Measurements from ENCODE around the gene KDELR1. TPM values are rescaled to one million over a fixed set of nuclear protein-coding genes. Genes with fewer than 3 reads are reported as not detected.
"Not testable (repeated sequence)": the region's sequence is repeated elsewhere in the genome, so short reads cannot be mapped to it uniquely, and the experiment has no call there.

Gene KDELR1
- total and polyA plus RNA-seq, 8 donors = 159 to 187 (median 165) TPM

- Histone ChIP-seq H3K27ac (no peak overlapping the region), H3K4me1 (peaks cover 0 to 6% of the 10 kb centered on the region in 2 donors), H3K27me3 (no peaks in the 10 kb centered on the region), H3K4me3 (no peak overlapping the region), H3K9me3 (no peaks in the 10 kb centered on the region), H3K36me3 (peaks cover 0 to 53% of the 10 kb centered on the region in 2 donors)
- TF ChIP-seq, protein P1, sequence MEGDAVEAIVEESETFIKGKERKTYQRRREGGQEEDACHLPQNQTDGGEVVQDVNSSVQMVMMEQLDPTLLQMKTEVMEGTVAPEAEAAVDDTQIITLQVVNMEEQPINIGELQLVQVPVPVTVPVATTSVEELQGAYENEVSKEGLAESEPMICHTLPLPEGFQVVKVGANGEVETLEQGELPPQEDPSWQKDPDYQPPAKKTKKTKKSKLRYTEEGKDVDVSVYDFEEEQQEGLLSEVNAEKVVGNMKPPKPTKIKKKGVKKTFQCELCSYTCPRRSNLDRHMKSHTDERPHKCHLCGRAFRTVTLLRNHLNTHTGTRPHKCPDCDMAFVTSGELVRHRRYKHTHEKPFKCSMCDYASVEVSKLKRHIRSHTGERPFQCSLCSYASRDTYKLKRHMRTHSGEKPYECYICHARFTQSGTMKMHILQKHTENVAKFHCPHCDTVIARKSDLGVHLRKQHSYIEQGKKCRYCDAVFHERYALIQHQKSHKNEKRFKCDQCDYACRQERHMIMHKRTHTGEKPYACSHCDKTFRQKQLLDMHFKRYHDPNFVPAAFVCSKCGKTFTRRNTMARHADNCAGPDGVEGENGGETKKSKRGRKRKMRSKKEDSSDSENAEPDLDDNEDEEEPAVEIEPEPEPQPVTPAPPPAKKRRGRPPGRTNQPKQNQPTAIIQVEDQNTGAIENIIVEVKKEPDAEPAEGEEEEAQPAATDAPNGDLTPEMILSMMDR (IDR thresholded peaks at IDR 0.05) = no peak
- ATAC-seq (no peak), DNase-seq (no peak)
- intact Hi-C loops (cut with DNase I) = no loop called here
Observed at GRCh38 chr19:48381178-48381950, 10.0 kb downstream of the KDELR1 start.

- Histone ChIP-seq H3K9me3 (no peaks in the 10 kb centered on the region), H3K27ac (no peak overlapping the region), H3K4me3 (no peak overlapping the region), H3K36me3 (peaks cover 0 to 30% of the 10 kb centered on the region in 2 donors), H3K27me3 (no peaks in the 10 kb centered on the region), H3K4me1 (peaks cover 0 to 6% of the 10 kb centered on the region in 2 donors)
- no peak for ATAC-seq
- intact Hi-C loops (cut with DNase I) = no loop called here
- no peak for DNase-seq
- TF ChIP-seq, protein P1 (IDR thresholded peaks at IDR 0.05) = no peak
Observed at GRCh38 chr19:48379058-48379457, 12.3 kb downstream of the KDELR1 start.

GRCh38 chr19:48378194-48378570 is 13.2 kb downstream of the KDELR1 start:
- H3K36me3 ChIP-seq = peaks cover 0 to 21% of the 10 kb centered on the region in 2 donors
- peaks cover 0 to 6% of the 10 kb centered on the region in 2 donors for H3K4me1 ChIP-seq
- no peaks in the 10 kb centered on the region for H3K9me3 ChIP-seq
- no peaks in the 10 kb centered on the region for H3K27me3 ChIP-seq
- no peak overlapping the region for H3K27ac ChIP-seq
- intact Hi-C loops (cut with DNase I) = no loop called here
- DNase-seq (no peak), ATAC-seq (no peak)
- TF ChIP-seq, protein P1 (IDR thresholded peaks at IDR 0.05) = no peak
- no peak overlapping the region for H3K4me3 ChIP-seq

DNA sequence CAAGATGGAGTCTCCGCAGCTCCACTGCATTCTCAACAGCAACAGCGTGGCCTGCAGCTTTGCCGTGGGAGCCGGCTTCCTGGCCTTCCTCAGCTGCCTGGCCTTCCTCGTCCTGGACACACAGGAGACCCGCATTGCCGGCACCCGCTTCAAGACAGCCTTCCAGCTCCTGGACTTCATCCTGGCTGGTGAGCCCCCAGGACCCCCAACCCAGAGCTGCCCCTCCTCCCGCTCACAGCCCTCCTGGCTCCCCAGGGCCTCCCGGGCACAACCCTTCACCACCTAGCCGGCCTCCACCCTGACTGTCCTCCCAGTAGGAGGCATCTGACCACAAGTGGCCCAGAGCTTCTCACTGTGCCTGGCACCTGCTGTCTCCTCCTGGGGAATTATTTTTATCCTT is 17.8 kb downstream of the KDELR1 start:
- H3K27ac ChIP-seq = no peak overlapping the region
- no peak overlapping the region for H3K4me3 ChIP-seq
- no peaks in the 10 kb centered on the region for H3K36me3 ChIP-seq
- ATAC-seq (no peak), DNase-seq (no peak)
- H3K9me3 ChIP-seq = no peaks in the 10 kb centered on the region
- intact Hi-C loops (cut with DNase I) = no loop called here
- H3K4me1 ChIP-seq = peaks cover 0 to 6% of the 10 kb centered on the region in 2 donors
- TF ChIP-seq, protein P1 (IDR thresholded peaks at IDR 0.05) = no peak
- no peaks in the 10 kb centered on the region for H3K27me3 ChIP-seq

- DNase-seq (no peak), ATAC-seq (no peak)
- intact Hi-C loops (cut with DNase I) = no loop called here
- Histone ChIP-seq H3K27me3 (no peaks in the 10 kb centered on the region), H3K4me1 (no peaks in the 10 kb centered on the region), H3K4me3 (no peak overlapping the region), H3K9me3 (no peaks in the 10 kb centered on the region), H3K27ac (no peak overlapping the region), H3K36me3 (no peaks in the 10 kb centered on the region)
- TF ChIP-seq, protein P1 (IDR thresholded peaks at IDR 0.05) = no peak
Observed at GRCh38 chr19:48372904-48373303, 18.4 kb downstream of the KDELR1 start.

- H3K9me3 ChIP-seq; H3K27me3 ChIP-seq; H3K36me3 ChIP-seq; intact Hi-C loops (cut with DNase I); H3K4me3 ChIP-seq; ATAC-seq; DNase-seq; H3K27ac ChIP-seq; H3K4me1 ChIP-seq: not testable (repeated sequence)
Observed at GRCh38 chr19:48371771-48372170, 19.6 kb downstream of the KDELR1 start.
